Adrenal gland (tissue), 5 donors: ENCODE data around the gene GBF1.

Source experiments
- POLR2A ChIP-seq, 2 donors: fragments of 450-650 bp; IDR thresholded peaks; one replicate each; pipeline ENCODE4 v1.6.1; 2017; ENCODE audit warnings: antibody characterized with exemption in 2 of 2, mild to moderate bottlenecking in 2 of 2, moderate library complexity in 1 of 2
- TF ChIP-seq, protein P1 (sequence below), 6 experiments: fragments of 450-650 bp in 4 of 6; fragments of 200-600 bp in 2 of 6; sonication (generic) in 1 of 6; IDR thresholded peaks; 1 replicate in 5 of 6; 2 replicates in 1 of 6; pipeline versions ENCODE4 v1.5.1 to v1.8.0; 2016 to 2021; ENCODE audit warnings: antibody characterized with exemption in 6 of 6, mild to moderate bottlenecking in 2 of 6, moderate library complexity in 1 of 6
- donor health status: DM: no; HTN: no; CAD: no.

DNA sequence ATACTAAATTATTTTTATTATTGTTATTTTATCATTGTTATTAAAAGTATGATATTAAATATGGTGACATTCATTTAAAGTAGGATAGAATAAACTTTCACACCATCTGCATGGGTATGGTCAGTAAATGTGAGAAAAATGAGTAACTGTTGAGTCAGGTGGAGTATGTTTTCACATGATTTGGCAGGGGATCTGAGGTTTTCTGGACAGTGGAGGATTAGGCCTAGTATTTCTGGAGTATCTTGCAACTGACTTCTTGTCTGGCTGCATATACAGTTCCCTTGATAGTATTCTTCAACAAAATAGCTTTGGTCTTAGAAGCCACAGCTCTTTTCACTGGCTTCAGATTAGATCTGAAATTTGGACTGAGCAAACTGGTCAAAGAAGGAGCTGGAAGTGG is 54.5 kb downstream of the GBF1 start:
- TF ChIP-seq, protein P1, sequence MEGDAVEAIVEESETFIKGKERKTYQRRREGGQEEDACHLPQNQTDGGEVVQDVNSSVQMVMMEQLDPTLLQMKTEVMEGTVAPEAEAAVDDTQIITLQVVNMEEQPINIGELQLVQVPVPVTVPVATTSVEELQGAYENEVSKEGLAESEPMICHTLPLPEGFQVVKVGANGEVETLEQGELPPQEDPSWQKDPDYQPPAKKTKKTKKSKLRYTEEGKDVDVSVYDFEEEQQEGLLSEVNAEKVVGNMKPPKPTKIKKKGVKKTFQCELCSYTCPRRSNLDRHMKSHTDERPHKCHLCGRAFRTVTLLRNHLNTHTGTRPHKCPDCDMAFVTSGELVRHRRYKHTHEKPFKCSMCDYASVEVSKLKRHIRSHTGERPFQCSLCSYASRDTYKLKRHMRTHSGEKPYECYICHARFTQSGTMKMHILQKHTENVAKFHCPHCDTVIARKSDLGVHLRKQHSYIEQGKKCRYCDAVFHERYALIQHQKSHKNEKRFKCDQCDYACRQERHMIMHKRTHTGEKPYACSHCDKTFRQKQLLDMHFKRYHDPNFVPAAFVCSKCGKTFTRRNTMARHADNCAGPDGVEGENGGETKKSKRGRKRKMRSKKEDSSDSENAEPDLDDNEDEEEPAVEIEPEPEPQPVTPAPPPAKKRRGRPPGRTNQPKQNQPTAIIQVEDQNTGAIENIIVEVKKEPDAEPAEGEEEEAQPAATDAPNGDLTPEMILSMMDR (IDR thresholded peaks at IDR 0.05): no peak
- no peak for TF ChIP-seq POLR2A (IDR thresholded peaks at IDR 0.05)
